HG02610 (cell line): Measurements from ENCODE around the gene EXD1.
"Not testable (repeated sequence)": the region's sequence is repeated elsewhere in the genome, so short reads cannot be mapped to it uniquely, and the experiment has no call there.

ENCODE experiments used
- ATAC-seq: cut with Tn5 transposase; IDR thresholded peaks from one replicate; pipeline ENCODE4 v1.9.1; 2021; ENCODE audit warnings: mild to moderate bottlenecking, moderate library complexity; ENCODE audit not compliant: unreplicated experiment

Gene EXD1

GRCh38 chr15:41150279-41150678 is 80.3 kb downstream of the EXD1 start:
- ATAC-seq, result no peak

GRCh38 chr15:41148065-41148464 is 82.5 kb downstream of the EXD1 start:
- ATAC-seq, result no peak

GRCh38 chr15:41139619-41140018 is 90.9 kb downstream of the EXD1 start:
- ATAC-seq, result no peak

- ATAC-seq, result not testable (repeated sequence)
Measured at GRCh38 chr15:41139112-41139511, 91.4 kb downstream of the EXD1 start.

- ATAC-seq, result not testable (repeated sequence)
Measured at GRCh38 chr15:41135580-41135979, 95.0 kb downstream of the EXD1 start.

- ATAC-seq, result no peak
Measured at GRCh38 chr15:41133454-41133853, 97.1 kb downstream of the EXD1 start.
